ENCODE results near the gene CDK6. TPM values are rescaled to one million over a fixed set of nuclear protein-coding genes. Genes with fewer than 3 reads are reported as not detected.

CDK6 gene
- total and polyA plus RNA-seq, 9 of the 15 experiments (the other 6 are each of a cell fraction or from before 2014, with no cell fraction given), result 7.6 to 109 (median 44.4) TPM

DNA sequence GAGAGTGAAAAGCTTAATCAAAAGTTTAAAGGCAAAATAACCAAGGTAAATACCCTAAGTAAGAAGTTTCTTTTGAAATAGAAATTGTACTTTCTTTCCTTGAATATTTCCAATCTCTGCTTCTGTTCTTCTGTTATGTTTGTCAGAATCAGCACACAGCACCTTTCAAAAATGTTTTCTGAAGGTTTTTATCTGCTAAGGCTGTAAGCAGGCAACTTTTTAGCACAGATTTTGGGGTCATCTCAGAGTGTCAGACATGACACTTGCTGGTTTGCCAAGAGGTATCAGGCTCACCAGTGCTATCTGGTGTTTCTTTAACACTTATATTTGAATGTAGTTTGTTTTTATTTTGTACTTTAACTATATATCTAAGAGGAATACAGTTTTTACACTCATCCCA, 94.2 kb downstream of the CDK6 start (continued):
- no peak for TF ChIP-seq TEAD1 (CRISPR knock-in tag; IDR thresholded peaks at IDR 0.05)
- no peak for TF ChIP-seq KAT8 (IDR thresholded peaks at IDR 0.05; ENCODE audit: low read depth)
- peak; percentile 93 to 96 for TF ChIP-seq KDM1A (IDR thresholded peaks at IDR 0.05)
- no peak for TF ChIP-seq CEBPG (CRISPR knock-in tag; IDR thresholded peaks at IDR 0.05)
- no peak for TF ChIP-seq CEBPG (tag; conservative IDR thresholded peaks at IDR 0.05 in 1 of 2, IDR thresholded peaks at IDR 0.05 in 1 of 2)
- no peak for TF ChIP-seq TAF1 (IDR thresholded peaks at IDR 0.05; ENCODE audit: control insufficient read depth, extremely low read depth, insufficient read depth, low read length, severe bottlenecking)
- TF ChIP-seq TAF15 (IDR thresholded peaks at IDR 0.05; ENCODE audit: low read depth, low read length), result no peak
- no peak for TF ChIP-seq CTBP1 (IDR thresholded peaks at IDR 0.05; ENCODE audit: borderline replicate concordance)
- peak; percentile 60; the same call in 1 of the 2 replicates for TF ChIP-seq TEAD4 (IDR thresholded peaks at IDR 0.05; ENCODE audit: low read length)
- TF ChIP-seq TEAD4 (CRISPR knock-in tag; IDR thresholded peaks at IDR 0.05; ENCODE audit: borderline replicate concordance), result no peak
- TF ChIP-seq, protein P1, sequence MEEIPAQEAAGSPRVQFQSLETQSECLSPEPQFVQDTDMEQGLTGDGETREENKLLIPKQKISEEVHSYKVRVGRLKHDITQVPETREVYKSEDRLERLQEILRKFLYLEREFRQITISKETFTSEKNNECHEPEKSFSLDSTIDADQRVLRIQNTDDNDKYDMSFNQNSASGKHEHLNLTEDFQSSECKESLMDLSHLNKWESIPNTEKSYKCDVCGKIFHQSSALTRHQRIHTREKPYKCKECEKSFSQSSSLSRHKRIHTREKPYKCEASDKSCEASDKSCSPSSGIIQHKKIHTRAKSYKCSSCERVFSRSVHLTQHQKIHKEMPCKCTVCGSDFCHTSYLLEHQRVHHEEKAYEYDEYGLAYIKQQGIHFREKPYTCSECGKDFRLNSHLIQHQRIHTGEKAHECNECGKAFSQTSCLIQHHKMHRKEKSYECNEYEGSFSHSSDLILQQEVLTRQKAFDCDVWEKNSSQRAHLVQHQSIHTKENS (CRISPR knock-in tag; IDR thresholded peaks at IDR 0.05), result no peak
- TF ChIP-seq, protein P2, sequence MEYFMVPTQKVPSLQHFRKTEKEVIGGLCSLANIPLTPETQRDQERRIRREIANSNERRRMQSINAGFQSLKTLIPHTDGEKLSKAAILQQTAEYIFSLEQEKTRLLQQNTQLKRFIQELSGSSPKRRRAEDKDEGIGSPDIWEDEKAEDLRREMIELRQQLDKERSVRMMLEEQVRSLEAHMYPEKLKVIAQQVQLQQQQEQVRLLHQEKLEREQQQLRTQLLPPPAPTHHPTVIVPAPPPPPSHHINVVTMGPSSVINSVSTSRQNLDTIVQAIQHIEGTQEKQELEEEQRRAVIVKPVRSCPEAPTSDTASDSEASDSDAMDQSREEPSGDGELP (CRISPR knock-in tag; IDR thresholded peaks at IDR 0.05; ENCODE audit: borderline replicate concordance), result no peak
- TF ChIP-seq BDP1 (IDR thresholded peaks at IDR 0.05; ENCODE audit: insufficient read depth, insufficient read length), result no peak
- no peak for TF ChIP-seq SREBF1 (IDR thresholded peaks at IDR 0.05; ENCODE audit: borderline replicate concordance, low read depth, low read length)
- TF ChIP-seq ARID1B (IDR thresholded peaks at IDR 0.05), result peak; percentile 59
- TF ChIP-seq, protein P3, sequence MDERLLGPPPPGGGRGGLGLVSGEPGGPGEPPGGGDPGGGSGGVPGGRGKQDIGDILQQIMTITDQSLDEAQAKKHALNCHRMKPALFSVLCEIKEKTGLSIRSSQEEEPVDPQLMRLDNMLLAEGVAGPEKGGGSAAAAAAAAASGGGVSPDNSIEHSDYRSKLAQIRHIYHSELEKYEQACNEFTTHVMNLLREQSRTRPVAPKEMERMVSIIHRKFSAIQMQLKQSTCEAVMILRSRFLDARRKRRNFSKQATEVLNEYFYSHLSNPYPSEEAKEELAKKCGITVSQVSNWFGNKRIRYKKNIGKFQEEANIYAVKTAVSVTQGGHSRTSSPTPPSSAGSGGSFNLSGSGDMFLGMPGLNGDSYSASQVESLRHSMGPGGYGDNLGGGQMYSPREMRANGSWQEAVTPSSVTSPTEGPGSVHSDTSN (CRISPR knock-in tag; IDR thresholded peaks at IDR 0.05; ENCODE audit: low read depth), result no peak
- TF ChIP-seq, protein P3 (tag; conservative IDR thresholded peaks at IDR 0.05; ENCODE audit: low read depth), result no peak
- TF ChIP-seq RAD21 (CRISPR knock-in tag; conservative IDR thresholded peaks at IDR 0.05 in 1 of 2, IDR thresholded peaks at IDR 0.05 in 1 of 2), result no peak
- no peak for TF ChIP-seq MCM5 (IDR thresholded peaks at IDR 0.05; ENCODE audit: low read depth)
- peak; percentile 57 for TF ChIP-seq NCOR1 (IDR thresholded peaks at IDR 0.05)
- TF ChIP-seq, protein P4, sequence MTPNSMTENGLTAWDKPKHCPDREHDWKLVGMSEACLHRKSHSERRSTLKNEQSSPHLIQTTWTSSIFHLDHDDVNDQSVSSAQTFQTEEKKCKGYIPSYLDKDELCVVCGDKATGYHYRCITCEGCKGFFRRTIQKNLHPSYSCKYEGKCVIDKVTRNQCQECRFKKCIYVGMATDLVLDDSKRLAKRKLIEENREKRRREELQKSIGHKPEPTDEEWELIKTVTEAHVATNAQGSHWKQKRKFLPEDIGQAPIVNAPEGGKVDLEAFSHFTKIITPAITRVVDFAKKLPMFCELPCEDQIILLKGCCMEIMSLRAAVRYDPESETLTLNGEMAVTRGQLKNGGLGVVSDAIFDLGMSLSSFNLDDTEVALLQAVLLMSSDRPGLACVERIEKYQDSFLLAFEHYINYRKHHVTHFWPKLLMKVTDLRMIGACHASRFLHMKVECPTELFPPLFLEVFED (CRISPR knock-in tag; conservative IDR thresholded peaks at IDR 0.05), result no peak
- TF ChIP-seq TCF3 (CRISPR knock-in tag; IDR thresholded peaks at IDR 0.05), result peak; percentile 55
- no peak for TF ChIP-seq ZNF224 (CRISPR knock-in tag; IDR thresholded peaks at IDR 0.05)
- no peak for TF ChIP-seq NR2C2 (CRISPR knock-in tag; IDR thresholded peaks at IDR 0.05)
- no peak for TF ChIP-seq NR2C2 (tag; IDR thresholded peaks at IDR 0.05)

Data from K562 (cell line).